Epidermal melanocyte (primary cell): Measurements from ENCODE around the gene DTX4.

ENCODE experiments used
- DNase-seq: peaks from one replicate; pipeline ENCODE4 v3.0.0; 2011; ENCODE audit warnings: low spot score; ENCODE audit not compliant: insufficient read length

The DTX4 gene

GRCh38 chr11:59216641-59217564 is 45.0 kb downstream of the DTX4 start:
- DNase-seq, result no peak

- no peak for DNase-seq
Measured at GRCh38 chr11:59218319-59218718, 46.4 kb downstream of the DTX4 start.

- DNase-seq, result no peak
Measured at GRCh38 chr11:59218893-59219292, 47.0 kb downstream of the DTX4 start.

GRCh38 chr11:59219836-59220235 is 47.9 kb downstream of the DTX4 start:
- DNase-seq, result no peak

GRCh38 chr11:59221441-59221840 is 49.5 kb downstream of the DTX4 start:
- no peak for DNase-seq

- DNase-seq, result no peak
Measured at GRCh38 chr11:59222464-59223060, 50.6 kb downstream of the DTX4 start.

GRCh38 chr11:59223177-59223576 is 51.2 kb downstream of the DTX4 start:
- DNase-seq, result no peak

GRCh38 chr11:59223611-59224010 is 51.7 kb downstream of the DTX4 start:
- DNase-seq, result no peak

GRCh38 chr11:59224351-59224928 is 52.5 kb downstream of the DTX4 start:
- DNase-seq, result no peak

- DNase-seq, result no peak
Measured at GRCh38 chr11:59225017-59225416, 53.1 kb downstream of the DTX4 start.

GRCh38 chr11:59226396-59226795 is 54.5 kb downstream of the DTX4 start:
- no peak for DNase-seq

- no peak for DNase-seq
Measured at GRCh38 chr11:59240322-59240721, 68.4 kb downstream of the DTX4 start.

GRCh38 chr11:59243633-59244032 is 71.7 kb downstream of the DTX4 start:
- no peak for DNase-seq

- DNase-seq, result no peak
Measured at GRCh38 chr11:59247531-59248227, 75.7 kb downstream of the DTX4 start.

- no peak for DNase-seq
Measured at GRCh38 chr11:59249535-59249934, 77.6 kb downstream of the DTX4 start.

- DNase-seq, result no peak
Measured at GRCh38 chr11:59253001-59253400, 81.1 kb downstream of the DTX4 start.

- no peak for DNase-seq
Measured at GRCh38 chr11:59254286-59254685, 82.4 kb downstream of the DTX4 start.

- no peak for DNase-seq
Measured at GRCh38 chr11:59255281-59255680, 83.3 kb downstream of the DTX4 start.
